C4-2B (cell line): ENCODE measurements around the gene BTN3A1.
"Not testable (repeated sequence)": the region's sequence is repeated elsewhere in the genome, so short reads cannot be mapped to it uniquely, and the experiment has no call there.

Experiments used
- H3K27ac ChIP-seq: fragments of 450-650 bp; 2 replicates; pipeline ENCODE4 v1.5.1; 2017
- ZFX ChIP-seq: fragments of 450-650 bp; IDR thresholded peaks from 2 replicates; pipeline ENCODE4 v1.6.1; 2017
- TF ChIP-seq, protein P1 (sequence below): fragments of 450-650 bp; conservative IDR thresholded peaks from 2 replicates; pipeline ENCODE4 v1.5.1; 2017; ENCODE audit warnings: mild to moderate bottlenecking

Gene BTN3A1

DNA sequence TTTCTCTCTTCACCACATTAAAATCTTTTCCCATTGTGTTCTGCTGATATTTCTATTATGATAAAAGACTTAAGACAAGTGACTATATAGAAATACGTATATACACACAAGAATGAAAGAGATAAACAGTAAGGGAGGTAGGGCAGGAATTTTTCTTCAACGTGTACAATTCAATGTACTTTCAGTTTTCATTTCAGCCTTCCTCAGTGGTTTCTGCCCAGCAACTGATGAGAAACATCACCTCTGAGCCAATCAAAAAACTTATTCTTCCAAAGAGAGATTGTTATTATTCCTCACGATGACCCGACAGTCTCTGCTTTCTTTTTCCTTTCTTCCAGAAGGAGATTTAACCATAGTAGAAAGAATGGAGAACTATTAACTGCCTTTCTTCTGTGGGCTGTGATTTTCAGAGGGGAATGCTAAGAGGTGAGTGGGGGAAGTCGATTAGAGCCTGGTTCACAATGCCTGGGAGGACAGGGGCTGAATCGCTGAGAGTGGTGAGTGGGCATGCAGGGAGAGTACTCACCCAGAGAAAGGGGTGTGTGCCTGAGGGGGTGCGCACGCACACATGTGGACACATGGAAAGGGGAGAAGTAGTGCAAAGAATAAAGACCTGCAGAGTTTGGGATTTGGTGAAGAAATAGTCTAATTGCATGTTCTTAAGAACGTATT is at the start of gene BTN3A1:
Gene BTN3A1, plus strand, starts transcription at position 289 of the 672 bp plus-strand sequence. CDS start 3,289 bp downstream, outside the sequence.
- TF ChIP-seq ZFX = no peak
- TF ChIP-seq, protein P1, sequence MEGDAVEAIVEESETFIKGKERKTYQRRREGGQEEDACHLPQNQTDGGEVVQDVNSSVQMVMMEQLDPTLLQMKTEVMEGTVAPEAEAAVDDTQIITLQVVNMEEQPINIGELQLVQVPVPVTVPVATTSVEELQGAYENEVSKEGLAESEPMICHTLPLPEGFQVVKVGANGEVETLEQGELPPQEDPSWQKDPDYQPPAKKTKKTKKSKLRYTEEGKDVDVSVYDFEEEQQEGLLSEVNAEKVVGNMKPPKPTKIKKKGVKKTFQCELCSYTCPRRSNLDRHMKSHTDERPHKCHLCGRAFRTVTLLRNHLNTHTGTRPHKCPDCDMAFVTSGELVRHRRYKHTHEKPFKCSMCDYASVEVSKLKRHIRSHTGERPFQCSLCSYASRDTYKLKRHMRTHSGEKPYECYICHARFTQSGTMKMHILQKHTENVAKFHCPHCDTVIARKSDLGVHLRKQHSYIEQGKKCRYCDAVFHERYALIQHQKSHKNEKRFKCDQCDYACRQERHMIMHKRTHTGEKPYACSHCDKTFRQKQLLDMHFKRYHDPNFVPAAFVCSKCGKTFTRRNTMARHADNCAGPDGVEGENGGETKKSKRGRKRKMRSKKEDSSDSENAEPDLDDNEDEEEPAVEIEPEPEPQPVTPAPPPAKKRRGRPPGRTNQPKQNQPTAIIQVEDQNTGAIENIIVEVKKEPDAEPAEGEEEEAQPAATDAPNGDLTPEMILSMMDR = no peak
- H3K27ac ChIP-seq = peak within 1 kb of the TSS; percentile 66

DNA sequence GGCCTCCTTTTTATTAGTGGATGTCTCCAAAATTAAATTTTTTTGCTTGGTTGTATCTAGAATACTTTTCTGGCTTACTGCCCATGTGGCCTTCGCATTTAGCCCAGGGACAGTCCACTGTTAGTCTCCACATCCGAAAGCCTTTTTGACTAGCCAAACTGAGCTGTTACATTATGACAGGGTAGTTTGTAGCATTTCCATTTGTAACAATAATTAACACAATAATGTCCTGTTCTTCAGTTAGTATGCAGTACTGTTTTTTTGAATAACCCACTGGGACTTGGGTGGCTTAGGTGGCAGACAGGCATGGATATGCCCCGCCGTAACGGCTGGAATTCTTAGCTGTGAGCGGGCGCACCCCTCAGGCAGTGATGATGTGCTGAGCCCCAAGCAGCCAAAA is 49.8 kb upstream of the BTN3A1 start:
- H3K27ac ChIP-seq = no peak overlapping the region

DNA sequence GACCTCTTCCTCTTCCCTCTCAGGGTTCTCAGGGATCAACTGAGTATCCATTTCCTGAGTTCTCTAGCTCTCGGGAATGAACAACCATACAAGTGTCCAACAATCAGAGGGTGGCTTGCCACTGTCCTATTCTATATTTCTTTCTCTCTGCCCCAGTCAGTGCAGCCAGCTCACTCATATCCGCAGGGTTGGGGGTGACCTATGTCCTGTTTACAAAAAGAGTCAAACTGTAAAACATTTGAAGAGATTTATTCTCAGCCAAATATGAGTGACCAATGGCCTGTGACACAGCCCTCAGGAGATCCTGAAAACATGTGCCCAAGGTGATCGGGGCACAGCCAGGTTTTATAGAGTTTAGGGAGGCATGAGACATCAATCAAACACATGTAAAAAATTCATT is 47.9 kb upstream of the BTN3A1 start:
- TF ChIP-seq ZFX = no peak
- TF ChIP-seq, protein P1 = no peak

More for the DNA sequence above, 49.8 kb upstream of the BTN3A1 start:
- no peak for TF ChIP-seq ZFX
- TF ChIP-seq, protein P1 = no peak

DNA sequence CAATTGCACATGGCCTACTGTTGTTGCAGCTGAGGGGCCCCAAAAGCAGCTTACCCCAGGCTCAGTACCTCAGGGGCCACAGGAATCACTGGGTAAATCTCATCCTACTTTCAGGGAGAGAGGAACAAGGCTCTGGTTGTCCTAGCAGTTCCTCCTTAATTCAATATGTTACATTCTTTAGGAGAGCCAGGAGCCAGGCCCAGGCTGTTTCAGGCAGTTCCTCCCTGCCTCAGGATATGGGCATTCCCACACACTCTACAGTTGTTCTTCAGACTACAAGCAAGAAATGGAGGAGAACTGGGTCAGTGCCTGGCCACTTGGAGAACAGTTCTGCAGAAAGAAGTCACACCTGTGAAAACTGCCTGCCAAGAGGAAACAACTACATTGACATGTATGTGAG is 46.7 kb upstream of the BTN3A1 start:
- H3K27ac ChIP-seq = no peak overlapping the region
- TF ChIP-seq ZFX = no peak
- TF ChIP-seq, protein P1 = no peak

More for the DNA sequence above, 47.9 kb upstream of the BTN3A1 start:
- H3K27ac ChIP-seq = no peak overlapping the region

DNA sequence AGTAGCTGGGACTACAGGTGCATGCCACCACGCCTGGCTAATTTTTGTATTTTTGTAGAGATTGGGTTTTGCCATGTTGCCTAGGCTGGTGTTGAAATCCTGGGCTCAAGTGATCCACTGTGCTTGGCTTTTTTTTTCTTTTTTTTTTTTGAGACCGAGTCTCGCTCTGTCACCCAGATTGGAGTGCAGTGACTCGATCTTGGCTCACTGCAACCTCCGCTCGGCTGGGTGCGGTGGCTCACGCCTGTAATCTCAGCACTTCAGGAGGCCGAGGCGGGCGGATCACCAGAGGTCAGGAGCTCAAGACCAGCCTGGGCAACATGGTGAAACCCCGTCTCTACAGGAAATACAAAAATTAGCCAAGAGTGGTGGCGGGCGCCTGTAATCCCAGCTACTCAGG is 44.5 kb upstream of the BTN3A1 start:
- H3K27ac ChIP-seq = not testable (repeated sequence)

DNA sequence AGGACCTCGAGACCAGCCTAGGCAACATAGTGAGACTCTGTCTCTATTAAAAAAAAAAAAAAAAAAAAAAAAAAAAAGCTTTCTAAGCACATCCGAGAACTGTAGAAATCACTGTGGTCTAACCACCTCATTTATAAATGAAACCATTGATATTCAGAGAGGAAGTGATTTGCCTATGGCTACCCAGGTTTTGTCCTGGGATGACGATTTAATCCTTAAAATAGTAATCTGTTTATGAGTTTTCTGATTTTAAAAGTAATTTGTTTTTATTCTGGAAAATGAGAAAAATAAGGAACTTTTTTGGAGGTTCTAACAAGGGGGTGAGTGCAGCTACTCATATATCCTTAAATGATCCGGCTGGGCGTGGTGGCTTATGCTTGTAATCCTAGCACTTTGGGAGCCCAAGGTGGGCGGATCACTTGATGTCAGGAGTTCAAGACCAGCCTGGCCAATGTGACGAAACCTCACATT is 43.5 kb upstream of the BTN3A1 start:
- H3K27ac ChIP-seq = no peak overlapping the region
- TF ChIP-seq, protein P1 = no peak
- no peak for TF ChIP-seq ZFX

DNA sequence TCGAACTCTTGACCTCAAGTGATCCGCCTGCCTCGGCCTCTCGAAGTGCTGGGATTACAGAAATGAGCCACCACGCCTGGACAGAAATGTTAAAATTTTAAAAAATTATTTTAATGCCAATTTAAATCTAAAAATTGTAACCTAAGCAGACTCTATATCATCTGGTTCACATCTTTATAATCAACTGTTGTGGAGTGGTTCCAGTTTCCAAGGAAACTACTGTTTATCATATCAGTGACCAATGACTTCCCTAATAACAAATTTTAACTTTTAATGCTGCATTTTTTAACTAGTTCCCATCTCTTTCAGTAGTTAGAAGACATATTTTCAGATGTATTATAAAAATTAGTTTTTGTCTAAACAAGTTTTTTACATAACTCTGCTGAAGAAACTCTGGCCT is 42.3 kb upstream of the BTN3A1 start:
- no peak overlapping the region for H3K27ac ChIP-seq
- TF ChIP-seq, protein P1 = no peak
- TF ChIP-seq ZFX = no peak
